Naive thymus-derived CD4-positive, alpha-beta T cell (primary cell): ENCODE measurements around the gene ARHGEF10L. TPM values are rescaled to one million over a fixed set of nuclear protein-coding genes. Genes with fewer than 3 reads are reported as not detected.
A peak's percentile ranks its signal among the peaks of the same experiment; 100 is the strongest.
"Not testable (repeated sequence)": the region's sequence is repeated elsewhere in the genome, so short reads cannot be mapped to it uniquely, and the experiment has no call there.

Experiments used
- ATAC-seq: fragments of 150-1000 bp; cut with Tn5 transposase; 2 replicates; pipeline ENCODE4 v1.10.0; 2021; ENCODE audit warnings: mild to moderate bottlenecking, moderate library complexity
- CTCF ChIA-PET: fragments of 350-600 bp; sonication (Branson Sonifier 250); formaldehyde crosslinking; loops from one replicate; lab custom pipeline; 2021; ENCODE audit warnings: antibody characterized with exemption; lab: Charles Lee
- POLR2A ChIA-PET: fragments of 350-600 bp; sonication (Branson Sonifier 250); formaldehyde crosslinking; loops from one replicate; lab custom pipeline; 2021; ENCODE audit warnings: antibody characterized with exemption, inconsistent platforms; lab: Charles Lee
- DNase-seq, 9 donors: peaks; one replicate each; pipeline versions ENCODE4 v3.0.0 to v3.0.0-alpha.2; 2020 to 2022; ENCODE audit warnings: mixed read lengths in 1 of 9
- H3K27ac ChIP-seq: one replicate; pipeline ENCODE4 v1.7.0; 2013; ENCODE audit warnings: mild to moderate bottlenecking, low read depth, low read length, moderate library complexity
- H3K27me3 ChIP-seq, 2 donors: one replicate each; pipeline ENCODE4 v1.7.0; 2013; ENCODE audit warnings: low read length in 2 of 2, mild to moderate bottlenecking in 2 of 2, moderate library complexity in 2 of 2; ENCODE audit not compliant: control insufficient read depth in 2 of 2, insufficient read depth in 2 of 2
- H3K36me3 ChIP-seq, 3 experiments: 1 replicate in 2 of 3; 2 replicates in 1 of 3; pipeline ENCODE4 v1.7.0; 2013; ENCODE audit warnings: low read length in 3 of 3, mild to moderate bottlenecking in 3 of 3, moderate library complexity in 1 of 3; ENCODE audit not compliant: insufficient read depth in 3 of 3, control insufficient read depth in 2 of 3
- H3K4me1 ChIP-seq, 2 donors: one replicate each; pipeline ENCODE4 v1.7.0; 2013; ENCODE audit warnings: low read length in 2 of 2, mild to moderate bottlenecking in 2 of 2, moderate library complexity in 1 of 2; ENCODE audit not compliant: control insufficient read depth in 2 of 2, insufficient read depth in 2 of 2
- H3K4me3 ChIP-seq: 2 replicates; pipeline ENCODE4 v1.7.0; 2013; ENCODE audit warnings: mild to moderate bottlenecking, low read length
- H3K9me3 ChIP-seq, 3 experiments: 1 replicate in 2 of 3; 2 replicates in 1 of 3; pipeline ENCODE4 v1.7.0; 2013; ENCODE audit warnings: low read length in 3 of 3; ENCODE audit not compliant: control insufficient read depth in 2 of 3
- H3K27ac Mint-ChIP-seq, 9 donors: one replicate each; pipeline ENCODE4 v1.8.0; 2020 to 2022; ENCODE audit warnings: mixed read lengths in 9 of 9, mild to moderate bottlenecking in 8 of 9, moderate library complexity in 5 of 9, inconsistent platforms in 2 of 9
- H3K27me3 Mint-ChIP-seq, 5 donors: one replicate each; pipeline ENCODE4 v1.8.0; 2021 to 2022; ENCODE audit warnings: mixed read lengths in 5 of 5, mild to moderate bottlenecking in 1 of 5
- H3K36me3 Mint-ChIP-seq, 5 donors: one replicate each; pipeline ENCODE4 v1.8.0; 2020 to 2022; ENCODE audit warnings: mixed read lengths in 5 of 5, mild to moderate bottlenecking in 3 of 5, inconsistent platforms in 1 of 5
- H3K4me1 Mint-ChIP-seq, 7 donors: one replicate each; pipeline ENCODE4 v1.8.0; 2020 to 2022; ENCODE audit warnings: mixed read lengths in 7 of 7, mild to moderate bottlenecking in 3 of 7, inconsistent platforms in 1 of 7
- H3K4me3 Mint-ChIP-seq, 10 donors: one replicate each; pipeline ENCODE4 v1.8.0; 2020 to 2022; ENCODE audit warnings: mild to moderate bottlenecking in 10 of 10, mixed read lengths in 10 of 10, moderate library complexity in 6 of 10, inconsistent platforms in 2 of 10
- H3K9me3 Mint-ChIP-seq, 11 donors: one replicate each; pipeline ENCODE4 v1.8.0; 2020 to 2022; ENCODE audit warnings: mixed read lengths in 11 of 11, mild to moderate bottlenecking in 4 of 11, inconsistent platforms in 1 of 11, moderate library complexity in 1 of 11
- intact Hi-C, 2 donors: fragments of 100-400 bp; cut with micrococcal nuclease; formaldehyde crosslinking; loops; one replicate each; pipeline ENCODE4 v1.15.1; 2023
- polyA plus RNA-seq, 2 donors: library from polyadenylated mRNA; unstranded; fragments of 300-500 nt; fragmentation: Illumina TruSeq; gene quantifications; one replicate each; pipeline ENCODE4 v1.2.3, GENCODE V29; 2021
- total RNA-seq, 6 experiments: library from RNA in 5 of 6; stranded (reverse) in 5 of 6; gene quantifications; 1 replicate in 5 of 6; 2 replicates in 1 of 6; pipeline ENCODE4 v1.2.3 and lab custom pipeline; 2021 to 2026

Gene ARHGEF10L
- total and polyA plus RNA-seq, 7 experiments from 2014 or later = 0.59 to 19.7 (median 0.84) TPM; not detected in 3

DNA sequence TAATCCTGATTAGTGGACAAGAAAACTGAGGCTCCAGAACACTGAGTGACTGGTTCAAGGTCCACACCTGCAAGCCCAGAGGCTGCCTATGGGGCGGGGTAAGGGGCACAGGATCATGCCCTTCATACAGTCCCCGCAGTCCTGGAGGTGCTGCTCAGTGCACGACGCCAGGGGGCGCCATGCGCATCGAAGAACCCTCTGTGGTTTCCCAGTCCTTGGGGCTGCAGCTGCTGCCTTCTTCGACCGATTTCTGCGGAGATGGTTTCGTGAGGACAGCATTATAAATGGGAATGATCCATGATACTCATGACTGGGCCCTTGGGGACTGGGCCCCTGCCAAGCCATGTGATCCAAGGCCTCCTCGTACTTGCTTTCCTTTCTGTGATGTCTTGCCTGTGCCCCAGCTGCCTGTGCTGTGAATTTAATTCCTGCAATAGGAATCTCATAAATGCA, 37.1 kb upstream of the ARHGEF10L start:
- no peaks in the 10 kb centered on the region for H3K9me3 ChIP-seq
- DNase-seq = peak in 4 of 9 donors; percentile 9 to 63 (median 30)
- peaks cover 0 to 17% (median 1%) of the 10 kb centered on the region in 11 donors for H3K9me3 Mint-ChIP-seq
- no peak overlapping the region for H3K27ac ChIP-seq
- peaks cover 0 to 7% (median 0%) of the 10 kb centered on the region in 5 donors for H3K36me3 Mint-ChIP-seq
- CTCF ChIA-PET = no interaction called here
- H3K4me3 ChIP-seq = no peak overlapping the region
- H3K36me3 ChIP-seq = no peaks in the 10 kb centered on the region
- peaks cover 0 to 12% (median 10%) of the 10 kb centered on the region in 5 donors for H3K27me3 Mint-ChIP-seq
- H3K27me3 ChIP-seq = peaks cover 0 to 4% of the 10 kb centered on the region in 2 donors
- intact Hi-C loops = loop anchor here in 1 of 2 donors (5.0 kb wide), 1 partner anchor 105 kb away; no protein-coding TSS in a partner anchor
- POLR2A ChIA-PET = no interaction called here
- no peak overlapping the region for H3K27ac Mint-ChIP-seq
- ATAC-seq = peak; percentile 82
- H3K4me1 ChIP-seq = no peaks in the 10 kb centered on the region
- peaks cover 0 to 4% (median 0%) of the 10 kb centered on the region in 7 donors for H3K4me1 Mint-ChIP-seq
- no peak overlapping the region for H3K4me3 Mint-ChIP-seq

DNA sequence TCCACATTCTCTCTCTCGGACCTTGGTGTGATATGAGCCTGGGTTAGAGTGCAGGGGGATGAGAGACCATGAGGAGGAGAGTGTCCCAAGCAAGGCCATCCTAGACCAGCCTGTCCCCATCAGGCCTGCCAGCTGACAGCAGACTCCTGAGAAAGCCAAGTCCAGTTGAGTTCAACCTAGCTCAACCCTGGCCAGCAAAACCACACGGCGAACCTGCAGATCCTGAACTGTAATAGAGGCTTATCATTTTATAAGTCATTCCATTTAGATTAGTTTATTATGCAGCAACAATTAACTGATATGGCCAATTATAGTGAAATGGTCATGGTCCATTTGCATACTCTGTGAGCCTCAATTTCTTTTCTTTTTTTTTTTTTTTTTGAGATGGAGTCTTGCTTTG, 36.4 kb upstream of the ARHGEF10L start:
- no peak for ATAC-seq
- Mint-ChIP-seq H3K27me3 (peaks cover 0 to 12% (median 6%) of the 10 kb centered on the region in 5 donors), H3K36me3 (peaks cover 0 to 7% (median 0%) of the 10 kb centered on the region in 5 donors), H3K9me3 (peaks cover 0 to 12% (median 1%) of the 10 kb centered on the region in 11 donors), H3K27ac (no peak overlapping the region), H3K4me3 (no peak overlapping the region), H3K4me1 (peaks cover 0 to 4% (median 0%) of the 10 kb centered on the region in 7 donors)
- Histone ChIP-seq H3K27me3 (peaks cover 0 to 4% of the 10 kb centered on the region in 2 donors), H3K4me3 (no peak overlapping the region), H3K4me1 (no peaks in the 10 kb centered on the region), H3K36me3 (no peaks in the 10 kb centered on the region), H3K27ac (no peak overlapping the region), H3K9me3 (no peaks in the 10 kb centered on the region)
- ChIA-PET POLR2A (no interaction called here), CTCF (interaction anchor here (0.7 to 0.9 kb wide), 2 partner anchors 17 to 1372 kb away, joined by 3 to 4 read pairs; no protein-coding TSS in a partner anchor)
- intact Hi-C loops = loop anchor here in 1 of 2 donors (5.0 kb wide), 1 partner anchor 104 kb away; no protein-coding TSS in a partner anchor
- DNase-seq = no peak

DNA sequence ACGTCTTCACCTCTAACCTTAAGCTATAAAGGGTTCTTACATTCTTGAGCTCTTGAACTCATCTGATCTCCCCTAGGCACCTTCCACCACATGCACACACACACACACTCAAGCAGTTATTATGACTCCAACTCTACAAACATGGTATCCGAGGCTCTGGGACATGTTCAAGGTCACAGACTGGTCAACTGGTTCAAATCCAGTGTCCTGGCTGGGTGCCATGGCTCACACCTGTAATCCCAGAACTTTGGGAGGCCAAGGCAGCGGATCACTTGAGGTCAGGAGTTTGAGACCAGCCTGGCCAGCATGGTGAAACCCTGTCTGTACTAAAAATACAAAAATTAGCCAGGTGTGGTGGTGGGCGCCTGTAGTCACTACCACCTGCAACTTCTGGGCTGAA, 32.3 kb upstream of the ARHGEF10L start:
- H3K4me3 Mint-ChIP-seq, H3K9me3 ChIP-seq, H3K36me3 Mint-ChIP-seq, ATAC-seq, H3K27ac ChIP-seq, H3K9me3 Mint-ChIP-seq, H3K27me3 ChIP-seq, H3K4me3 ChIP-seq, DNase-seq, H3K27me3 Mint-ChIP-seq, H3K4me1 ChIP-seq, H3K36me3 ChIP-seq, H3K4me1 Mint-ChIP-seq, intact Hi-C loops, H3K27ac Mint-ChIP-seq: not testable (repeated sequence)
- ChIA-PET CTCF (interaction anchor here (0.7 kb wide), 1 partner anchor 1287 kb away, joined by 6 read pairs; no protein-coding TSS in a partner anchor), POLR2A (interaction anchor here (0.6 kb wide), 1 partner anchor 15 kb away, joined by 3 read pairs; no protein-coding TSS in a partner anchor)

GRCh38 chr1:17507915-17508314, 31.6 kb upstream of the ARHGEF10L start:
- Histone ChIP-seq H3K4me1 (no peaks in the 10 kb centered on the region), H3K9me3 (no peaks in the 10 kb centered on the region), H3K36me3 (no peaks in the 10 kb centered on the region), H3K27ac (no peak overlapping the region), H3K4me3 (no peak overlapping the region), H3K27me3 (peaks cover 0 to 3% of the 10 kb centered on the region in 2 donors)
- ATAC-seq (no peak), DNase-seq (no peak)
- Mint-ChIP-seq H3K27ac (no peak overlapping the region), H3K36me3 (no peaks in the 10 kb centered on the region), H3K4me1 (no peaks in the 10 kb centered on the region), H3K4me3 (no peak overlapping the region), H3K27me3 (peaks cover 0 to 2% (median 0%) of the 10 kb centered on the region in 5 donors), H3K9me3 (no peaks in the 10 kb centered on the region)
- ChIA-PET CTCF (no interaction called here), POLR2A (no interaction called here)
- intact Hi-C loops = no loop called here

- Histone ChIP-seq H3K4me1 (no peaks in the 10 kb centered on the region), H3K27me3 (no peaks in the 10 kb centered on the region), H3K9me3 (no peaks in the 10 kb centered on the region), H3K27ac (no peak overlapping the region), H3K4me3 (no peak overlapping the region), H3K36me3 (no peaks in the 10 kb centered on the region)
- ATAC-seq (no peak), DNase-seq (no peak)
- intact Hi-C loops = no loop called here
- Mint-ChIP-seq H3K27ac (no peak overlapping the region), H3K9me3 (no peaks in the 10 kb centered on the region), H3K4me1 (no peaks in the 10 kb centered on the region), H3K4me3 (no peak overlapping the region), H3K36me3 (no peaks in the 10 kb centered on the region), H3K27me3 (no peaks in the 10 kb centered on the region)
- ChIA-PET CTCF (interaction anchor here (0.6 kb wide), 1 partner anchor 103 kb away, joined by 3 read pairs; no protein-coding TSS in a partner anchor), POLR2A (no interaction called here)
These were observed 30.1 kb upstream of the ARHGEF10L start for GRCh38 chr1:17509363-17509762.

DNA sequence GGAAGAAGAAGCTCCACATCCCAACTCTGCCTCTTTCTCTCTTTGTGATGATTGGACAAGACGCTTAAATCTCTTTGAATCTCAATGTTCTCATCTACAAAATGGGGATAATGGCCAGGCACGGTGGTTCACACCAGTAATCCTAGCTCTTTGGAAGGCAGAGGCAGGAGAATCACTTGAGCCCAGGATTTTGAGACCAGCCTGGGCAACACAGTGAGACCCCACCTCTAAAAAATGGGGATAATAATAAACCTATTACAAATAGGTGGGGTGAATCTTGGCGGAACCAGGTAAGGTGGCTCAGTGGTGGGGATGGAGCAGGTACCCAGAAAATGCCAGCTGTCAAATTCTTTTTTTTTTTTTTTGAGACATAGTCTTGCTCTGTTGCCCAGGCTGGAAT, 29.4 kb upstream of the ARHGEF10L start:
- H3K36me3 ChIP-seq = no peaks in the 10 kb centered on the region
- no peak overlapping the region for H3K27ac ChIP-seq
- no peaks in the 10 kb centered on the region for H3K4me1 ChIP-seq
- H3K4me1 Mint-ChIP-seq = no peaks in the 10 kb centered on the region
- H3K36me3 Mint-ChIP-seq = no peaks in the 10 kb centered on the region
- no peaks in the 10 kb centered on the region for H3K27me3 ChIP-seq
- H3K4me3 Mint-ChIP-seq = no peak overlapping the region
- DNase-seq (no peak), ATAC-seq (no peak)
- no peak overlapping the region for H3K27ac Mint-ChIP-seq
- no peak overlapping the region for H3K4me3 ChIP-seq
- intact Hi-C loops = no loop called here
- no peaks in the 10 kb centered on the region for H3K9me3 ChIP-seq
- CTCF ChIA-PET = no interaction called here
- POLR2A ChIA-PET = no interaction called here
- no peaks in the 10 kb centered on the region for H3K9me3 Mint-ChIP-seq
- peaks cover 0 to 3% (median 0%) of the 10 kb centered on the region in 5 donors for H3K27me3 Mint-ChIP-seq

- no peaks in the 10 kb centered on the region for H3K27me3 ChIP-seq
- H3K4me1 ChIP-seq = no peaks in the 10 kb centered on the region
- DNase-seq = no peak
- Mint-ChIP-seq H3K4me3 (no peak overlapping the region), H3K9me3 (no peaks in the 10 kb centered on the region), H3K27ac (no peak overlapping the region), H3K27me3 (peaks cover 0 to 10% (median 4%) of the 10 kb centered on the region in 5 donors), H3K4me1 (no peaks in the 10 kb centered on the region), H3K36me3 (no peaks in the 10 kb centered on the region)
- H3K4me3 ChIP-seq = no peak overlapping the region
- no peaks in the 10 kb centered on the region for H3K36me3 ChIP-seq
- no peak overlapping the region for H3K27ac ChIP-seq
- ATAC-seq = no peak
- H3K9me3 ChIP-seq = no peaks in the 10 kb centered on the region
- ChIA-PET POLR2A (no interaction called here), CTCF (no interaction called here)
- intact Hi-C loops = no loop called here
These were observed 28.3 kb upstream of the ARHGEF10L start for GRCh38 chr1:17511188-17511587.
